GM12878 (cell line): ENCODE measurements around the gene USP26. TPM values are rescaled to one million over a fixed set of nuclear protein-coding genes. Genes with fewer than 3 reads are reported as not detected.

Source experiments
- ATAC-seq: fragments of 200-7000 bp; cut with Tn5 transposase; 3 replicates; pipeline ENCODE4 v1.9.1; 2020; ENCODE audit warnings: mild to moderate bottlenecking, moderate library complexity
- BruUV-seq: library from RNA; stranded (reverse); fragments of 400-500 nt; replicated peaks from 2 replicates; lab custom pipeline; 2021; lab: Mats Ljungman, UMichigan
- CTCF ChIA-PET: fragments of 300-600 bp; sonication (Branson Sonifier 250); formaldehyde crosslinking; extraction: SDS; loops from one replicate; lab custom pipeline; 2021; ENCODE audit warnings: inconsistent platforms; lab: Yijun Ruan, JAX
- POLR2A ChIA-PET: fragments of 350-600 bp; formaldehyde crosslinking; extraction: SDS; loops from one replicate; lab custom pipeline; 2021; ENCODE audit warnings: inconsistent platforms; lab: Charles Lee
- RAD21 ChIA-PET: fragments of 300-600 bp; sonication (Branson Sonifier 250); formaldehyde crosslinking; loops from one replicate; lab custom pipeline; 2023; ENCODE audit warnings: antibody characterized with exemption; ENCODE audit not compliant: unreplicated experiment; lab: Charles Lee
- SMC1A ChIA-PET: fragments of 300-600 bp; sonication (Branson Sonifier 250); formaldehyde crosslinking; loops from one replicate; lab custom pipeline; 2023; ENCODE audit not compliant: unreplicated experiment, uncharacterized antibody; lab: Charles Lee
- DNase-seq: peaks from one replicate; pipeline ENCODE4 v3.0.0-alpha.2; 2011; ENCODE audit warnings: low read depth, low spot score
- FAIRE-seq: peaks from 3 replicates; lab custom pipeline; 2011; peaks lifted over from hg19 to GRCh38; lab: Jason Lieb, UNC
- H2AFZ ChIP-seq: 2 replicates; pipeline ENCODE4 v1.6.0; 2011; ENCODE audit warnings: low read depth, low read length, control low read depth; ENCODE audit not compliant: control insufficient read depth
- H3K27ac ChIP-seq: 2 replicates; pipeline ENCODE4 v1.5.1; 2011; ENCODE audit warnings: control low read depth; ENCODE audit not compliant: control insufficient read depth, insufficient read depth
- H3K27me3 ChIP-seq, 2 experiments: replicated peaks in 1 of 2; 2 replicates each; pipeline versions ENCODE4 v1.6.0 to v1.6.1; 2011; ENCODE audit warnings: low read length in 1 of 2; ENCODE audit not compliant: control insufficient read depth in 2 of 2, insufficient read depth in 2 of 2
- H3K36me3 ChIP-seq, 2 experiments: 2 replicates each; pipeline ENCODE4 v1.5.1; 2011; ENCODE audit warnings: low read length in 1 of 2; ENCODE audit not compliant: control insufficient read depth in 2 of 2, insufficient read depth in 2 of 2
- H3K4me1 ChIP-seq: 2 replicates; pipeline ENCODE4 v1.6.1; 2011; ENCODE audit warnings: mild to moderate bottlenecking, low read length, moderate library complexity, mixed read lengths; ENCODE audit not compliant: control insufficient read depth, insufficient read depth
- H3K4me2 ChIP-seq: 2 replicates; pipeline ENCODE4 v1.6.0; 2011; ENCODE audit warnings: control low read depth; ENCODE audit not compliant: control insufficient read depth, insufficient read depth
- H3K4me3 ChIP-seq: fragments of 200-600 bp; sonication (generic); 2 replicates; pipeline ENCODE4 v1.5.1; 2016
- H3K79me2 ChIP-seq: 2 replicates; pipeline ENCODE4 v1.6.0; 2011; ENCODE audit warnings: low read length; ENCODE audit not compliant: control insufficient read depth, insufficient read depth
- H3K9ac ChIP-seq: 2 replicates; pipeline ENCODE4 v1.8.0; 2011; ENCODE audit warnings: low read length, control low read depth, mixed read lengths; ENCODE audit not compliant: control insufficient read depth, insufficient read depth
- H3K9me3 ChIP-seq: replicated peaks from 3 replicates; pipeline ENCODE4 v1.5.1; 2011; ENCODE audit warnings: mild to moderate bottlenecking, low read length; ENCODE audit not compliant: control insufficient read depth, insufficient read depth
- H4K20me1 ChIP-seq: 2 replicates; pipeline ENCODE4 v1.6.0; 2011; ENCODE audit not compliant: control insufficient read depth, insufficient read depth
- BMI1 ChIP-seq: fragments of 450-650 bp; IDR thresholded peaks from 2 replicates; pipeline ENCODE4 v1.6.1; 2016; ENCODE audit warnings: mild to moderate bottlenecking, moderate library complexity, borderline replicate concordance
- CREM ChIP-seq: IDR thresholded peaks from 2 replicates; pipeline ENCODE4 v1.6.1; 2014; ENCODE audit warnings: antibody characterized with exemption, low read depth
- MYC ChIP-seq: IDR thresholded peaks from 2 replicates; pipeline ENCODE4 v1.6.1; 2011; ENCODE audit warnings: mild to moderate bottlenecking, low read length, moderate library complexity, inconsistent platforms; ENCODE audit not compliant: insufficient read depth, insufficient replicate concordance, insufficient read length, severe bottlenecking
- WGBS: methylation state at CpG from one replicate; pipeline ENCODE4 v1.1.6; 2016; ENCODE audit warnings: low lambda C conversion rate; ENCODE audit not compliant: insufficient replicate concordance, insufficient coverage; ENCODE audit errors: missing lambda C conversion rate; 5-methylcytosine and 5-hydroxymethylcytosine counted together
- in situ Hi-C: fragments of 300-500 bp; cut with MboI; formaldehyde crosslinking; loops from 9 replicates; pipeline ENCODE4 v1.14.3; 2018; ENCODE audit warnings: mixed read lengths
- intact Hi-C: fragments of 100-400 bp; cut with micrococcal nuclease; formaldehyde crosslinking; loops from one replicate; pipeline ENCODE4 v1.14.2; 2022; ENCODE audit not compliant: unreplicated experiment
- polyA plus RNA-seq, 11 experiments: library from polyadenylated mRNA; depleted of rRNA in 4 of 11; unstranded in 6 of 11; stranded (reverse) in 5 of 11; fragments of >200 nt; fragmentation: Nextera tagmentation in 4 of 11; fragmentation: Illumina TruSeq in 1 of 11; extraction: Ambion mirVana in 4 of 11; extraction: Trizol in 1 of 11; gene quantifications; 1 replicate in 1 of 11; 2 replicates in 10 of 11; pipeline versions ENCODE4 v1.2.1 to v1.2.3, GENCODE V29; 2011 to 2016; ENCODE audit warnings: inconsistent platforms in 2 of 11, missing spikeins in 2 of 11, low read depth in 1 of 11
- total RNA-seq, 4 experiments: library from RNA; depleted of rRNA in 3 of 4; stranded (reverse); fragments of >200 nt in 3 of 4; fragmentation: Illumina TruSeq in 1 of 4; extraction: Trizol in 1 of 4; gene quantifications; 2 replicates each; pipeline versions ENCODE4 v1.2.1 to v1.2.3, GENCODE V29; 2013 to 2021
- TF ChIP-seq, protein P1 (sequence below): fragments of 450-650 bp; IDR thresholded peaks from 2 replicates; pipeline ENCODE4 v1.6.1; 2017; ENCODE audit warnings: mild to moderate bottlenecking

Gene USP26
- total and polyA plus RNA-seq, 10 of the 15 experiments (the other 5 are each of a cell fraction or from before 2014, with no cell fraction given), result not detected

DNA sequence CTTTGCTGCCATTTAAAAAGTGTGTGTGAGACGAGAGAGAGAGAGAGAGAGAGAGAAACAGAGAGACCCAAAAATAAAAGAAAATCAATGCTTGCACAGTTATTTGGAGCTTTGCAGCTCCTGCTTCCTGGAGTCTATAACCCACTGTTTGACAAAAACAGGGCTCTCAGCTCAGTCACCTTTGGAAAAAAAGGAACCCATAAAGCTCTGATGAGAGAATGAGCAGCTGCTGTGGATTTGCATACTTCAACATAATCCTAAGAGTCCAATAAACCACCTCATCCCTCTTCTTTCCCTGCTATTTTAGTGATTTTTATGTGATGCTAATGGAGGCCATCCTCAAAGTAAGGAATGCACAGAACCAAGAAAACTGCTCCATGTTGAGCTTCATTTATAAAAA, 50.3 kb downstream of the USP26 start:
- no peaks in the 10 kb centered on the region for H3K27me3 ChIP-seq
- ChIA-PET SMC1A (interaction anchor here (0.8 kb wide), 1 partner anchor 624 kb away, joined by 4 read pairs; no protein-coding TSS in a partner anchor), POLR2A (no interaction called here), RAD21 (interaction anchor here (0.9 to 2.0 kb wide), 2 partner anchors 622 to 624 kb away, joined by 3 to 4 read pairs; no protein-coding TSS in a partner anchor), CTCF (interaction anchor here (0.6 to 2.7 kb wide), 9 partner anchors 8 to 624 kb away, joined by 3 to 7 read pairs (median 3); no protein-coding TSS in a partner anchor)
- FAIRE-seq, result no peak
- DNase-seq, result no peak
- H4K20me1 ChIP-seq, result no peaks in the 10 kb centered on the region
- no peaks in the 10 kb centered on the region for H3K36me3 ChIP-seq
- intact Hi-C loops (loop anchor here (10.0 kb wide), 1 partner anchor 58 kb away; no protein-coding TSS in a partner anchor), in situ Hi-C loops (no loop called here)
- H3K9me3 ChIP-seq, result no peaks in the 10 kb centered on the region
- no TSS peak for BruUV-seq
- no peak overlapping the region for H3K27ac ChIP-seq
- no peak overlapping the region for H3K4me3 ChIP-seq
- H3K79me2 ChIP-seq, result no peaks in the 10 kb centered on the region
- WGBS, result 0% methylated on average over 1 of the region's 1 CpG
- TF ChIP-seq BMI1 (no peak), MYC (no peak), CREM (no peak)
- TF ChIP-seq, protein P1, sequence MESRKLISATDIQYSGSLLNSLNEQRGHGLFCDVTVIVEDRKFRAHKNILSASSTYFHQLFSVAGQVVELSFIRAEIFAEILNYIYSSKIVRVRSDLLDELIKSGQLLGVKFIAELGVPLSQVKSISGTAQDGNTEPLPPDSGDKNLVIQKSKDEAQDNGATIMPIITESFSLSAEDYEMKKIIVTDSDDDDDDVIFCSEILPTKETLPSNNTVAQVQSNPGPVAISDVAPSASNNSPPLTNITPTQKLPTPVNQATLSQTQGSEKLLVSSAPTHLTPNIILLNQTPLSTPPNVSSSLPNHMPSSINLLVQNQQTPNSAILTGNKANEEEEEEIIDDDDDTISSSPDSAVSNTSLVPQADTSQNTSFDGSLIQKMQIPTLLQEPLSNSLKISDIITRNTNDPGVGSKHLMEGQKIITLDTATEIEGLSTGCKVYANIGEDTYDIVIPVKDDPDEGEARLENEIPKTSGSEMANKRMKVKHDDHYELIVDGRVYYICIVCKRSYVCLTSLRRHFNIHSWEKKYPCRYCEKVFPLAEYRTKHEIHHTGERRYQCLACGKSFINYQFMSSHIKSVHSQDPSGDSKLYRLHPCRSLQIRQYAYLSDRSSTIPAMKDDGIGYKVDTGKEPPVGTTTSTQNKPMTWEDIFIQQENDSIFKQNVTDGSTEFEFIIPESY, result no peak
- ATAC-seq, result no peak
- H2AFZ ChIP-seq, result no peak overlapping the region
- no peak overlapping the region for H3K4me2 ChIP-seq
- H3K9ac ChIP-seq, result no peak overlapping the region
- H3K4me1 ChIP-seq, result no peaks in the 10 kb centered on the region
